ENCODE results near the gene CRLF1.

Gene CRLF1

GRCh38 chr19:18618236-18618635 is 11.6 kb upstream of the CRLF1 start:
- Mint-ChIP-seq H3K27me3 (peaks cover 68% of the 10 kb centered on the region), H3K4me1 (peaks cover 5% of the 10 kb centered on the region), H3K36me3 (no peaks in the 10 kb centered on the region), H3K9me3 (no peaks in the 10 kb centered on the region), H3K4me3 (no peak overlapping the region), H3K27ac (no peak overlapping the region)
- CTCF ChIA-PET = no interaction called here
- DNase-seq = no peak

- peaks cover 5% of the 10 kb centered on the region for H3K4me1 Mint-ChIP-seq
- no peak overlapping the region for H3K4me3 Mint-ChIP-seq
- no peak overlapping the region for H3K27ac Mint-ChIP-seq
- no peak for DNase-seq
- no peaks in the 10 kb centered on the region for H3K9me3 Mint-ChIP-seq
- H3K27me3 Mint-ChIP-seq = peaks cover 68% of the 10 kb centered on the region
- H3K36me3 Mint-ChIP-seq = no peaks in the 10 kb centered on the region
- CTCF ChIA-PET = no interaction called here
Measured at GRCh38 chr19:18617562-18617961, 11.0 kb upstream of the CRLF1 start.

DNA sequence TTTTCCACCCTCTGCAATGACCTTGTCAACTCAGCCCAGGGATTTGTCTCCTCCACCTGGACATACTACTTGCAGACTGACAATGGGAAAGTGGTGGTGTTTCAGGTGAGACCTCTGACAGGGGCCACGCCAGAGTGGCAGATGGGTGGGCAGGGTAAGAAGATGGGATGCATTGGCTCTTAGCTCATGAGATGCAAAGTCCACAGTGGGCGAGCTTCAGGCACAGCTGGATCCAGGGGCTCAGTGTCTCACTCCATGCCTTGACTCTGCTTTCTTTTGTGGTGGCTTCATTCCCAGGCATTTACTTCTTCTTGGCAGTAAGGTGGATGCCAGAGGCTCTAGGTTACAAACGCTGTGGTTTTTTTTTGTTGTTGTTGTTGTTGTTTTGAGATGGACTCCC is 9.4 kb upstream of the CRLF1 start:
- peaks cover 78% of the 10 kb centered on the region for H3K27me3 Mint-ChIP-seq
- no peaks in the 10 kb centered on the region for H3K9me3 Mint-ChIP-seq
- H3K36me3 Mint-ChIP-seq = peaks cover 1% of the 10 kb centered on the region
- H3K27ac Mint-ChIP-seq = no peak overlapping the region
- no peak overlapping the region for H3K4me3 Mint-ChIP-seq
- no peak for DNase-seq
- CTCF ChIA-PET = interaction anchor here (0.7 kb wide), 1 partner anchor 153 kb away, joined by 3 read pairs; no protein-coding TSS in a partner anchor
- peaks cover 13% of the 10 kb centered on the region for H3K4me1 Mint-ChIP-seq

GRCh38 chr19:18613589-18614234 is 7.1 kb upstream of the CRLF1 start:
- no peak overlapping the region for H3K27ac Mint-ChIP-seq
- peaks cover 93% of the 10 kb centered on the region for H3K27me3 Mint-ChIP-seq
- CTCF ChIA-PET = interaction anchor here (0.6 to 0.9 kb wide), 4 partner anchors 150 to 233 kb away, joined by 3 read pairs; no protein-coding TSS in a partner anchor
- peaks cover 2% of the 10 kb centered on the region for H3K36me3 Mint-ChIP-seq
- DNase-seq = no peak
- H3K4me1 Mint-ChIP-seq = peaks cover 15% of the 10 kb centered on the region
- no peaks in the 10 kb centered on the region for H3K9me3 Mint-ChIP-seq
- H3K4me3 Mint-ChIP-seq = peak overlapping the region; percentile 28

DNA sequence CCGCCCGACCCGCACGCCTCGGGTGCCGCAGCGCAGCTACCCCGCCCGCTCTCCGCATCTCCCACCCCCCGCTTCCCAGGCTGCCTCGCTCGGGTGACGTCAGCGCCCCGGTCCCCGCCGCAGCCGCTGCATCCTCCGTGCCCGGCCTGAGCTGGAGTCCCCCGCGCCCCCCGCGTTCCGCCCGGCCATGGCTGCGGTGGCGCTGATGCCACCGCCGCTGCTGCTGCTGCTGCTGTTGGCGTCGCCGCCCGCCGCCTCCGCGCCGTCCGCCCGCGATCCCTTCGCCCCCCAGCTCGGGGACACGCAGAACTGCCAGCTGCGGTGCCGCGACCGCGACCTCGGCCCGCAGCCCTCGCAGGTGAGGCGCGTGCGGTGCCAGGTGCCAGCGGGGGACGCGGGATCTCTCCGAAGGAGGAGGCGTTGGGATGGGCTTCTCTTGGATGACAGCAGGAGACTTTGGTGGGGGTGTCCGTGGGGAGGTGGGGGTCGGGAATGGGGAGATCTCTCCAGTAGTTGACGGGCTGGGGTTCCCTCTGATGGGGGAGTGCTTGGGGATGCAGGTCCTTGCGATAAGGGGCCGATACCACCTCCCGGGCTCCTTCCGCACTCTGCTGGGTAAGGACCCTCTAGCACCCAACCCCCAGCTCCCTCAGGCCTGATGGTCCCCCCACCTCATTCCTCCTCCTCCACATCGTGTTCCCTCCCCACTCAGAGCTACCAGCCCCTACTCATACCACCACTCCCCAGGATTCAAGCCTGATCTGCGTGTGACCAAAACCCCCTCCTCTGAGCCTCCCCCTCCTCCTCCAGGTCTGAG is 6.4 kb upstream of the CRLF1 start, which contains the start of gene TMEM59L:
Gene TMEM59L, plus strand, starts transcription at position 99 of the 817 bp plus-strand sequence. Its CDS starts 89 bp downstream, at position 188.
- H3K4me3 Mint-ChIP-seq = peak within 1 kb of the TSS; percentile 60
- no peaks in the 10 kb centered on the region for H3K9me3 Mint-ChIP-seq
- H3K36me3 Mint-ChIP-seq = peaks cover 2% of the 10 kb centered on the region
- peaks cover 99% of the 10 kb centered on the region for H3K27me3 Mint-ChIP-seq
- H3K4me1 Mint-ChIP-seq = peaks cover 15% of the 10 kb centered on the region
- CTCF ChIA-PET = interaction anchor here (0.6 to 0.9 kb wide), 3 partner anchors 150 to 234 kb away, joined by 3 read pairs; no protein-coding TSS in a partner anchor
- peak; percentile 69 for DNase-seq
- H3K27ac Mint-ChIP-seq = no peak within 1 kb of the TSS

DNA sequence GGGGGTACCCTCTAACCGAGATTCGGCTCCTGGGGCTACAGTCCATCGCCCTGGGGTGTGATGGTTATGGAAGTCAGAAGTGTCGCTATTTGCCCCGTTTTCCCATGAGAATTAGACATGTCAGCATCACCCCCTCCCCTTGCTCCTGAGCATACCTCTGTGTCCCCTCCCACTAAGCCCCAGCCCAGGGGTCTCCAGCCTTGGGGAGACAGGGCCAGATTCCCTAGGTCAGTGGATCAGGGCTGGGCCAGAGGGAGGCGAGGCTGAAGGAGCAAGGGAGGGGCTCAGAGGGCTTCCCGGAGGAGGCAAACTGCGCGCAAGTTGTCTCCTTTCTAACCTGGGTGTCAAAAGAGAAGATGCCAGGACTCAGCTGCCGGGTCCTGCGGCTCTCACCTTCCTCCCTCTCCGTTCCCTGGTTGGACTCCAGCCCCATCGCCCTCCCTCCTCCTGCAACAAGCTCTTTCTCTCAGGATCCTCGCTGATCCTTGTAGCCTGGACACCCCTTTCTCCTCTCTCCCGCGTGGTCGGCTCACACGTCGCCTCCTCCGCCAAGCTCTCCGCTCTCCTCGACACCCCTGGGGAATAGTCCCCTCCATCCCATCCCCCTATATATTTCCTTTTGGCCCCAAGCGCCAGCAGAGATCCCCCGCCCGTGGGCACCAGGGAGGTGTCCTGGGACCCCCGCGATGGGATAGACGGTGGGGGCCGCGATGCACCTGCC is 5.6 kb upstream of the CRLF1 start:
- H3K4me1 Mint-ChIP-seq = peaks cover 15% of the 10 kb centered on the region
- CTCF ChIA-PET = interaction anchor here (1.0 kb wide), 1 partner anchor 17 kb away, joined by 3 read pairs; no protein-coding TSS in a partner anchor
- H3K4me3 Mint-ChIP-seq = peak overlapping the region; percentile 60
- H3K9me3 Mint-ChIP-seq = no peaks in the 10 kb centered on the region
- peaks cover 99% of the 10 kb centered on the region for H3K27me3 Mint-ChIP-seq
- DNase-seq = no peak
- H3K27ac Mint-ChIP-seq = no peak overlapping the region
- H3K36me3 Mint-ChIP-seq = peaks cover 2% of the 10 kb centered on the region

DNA sequence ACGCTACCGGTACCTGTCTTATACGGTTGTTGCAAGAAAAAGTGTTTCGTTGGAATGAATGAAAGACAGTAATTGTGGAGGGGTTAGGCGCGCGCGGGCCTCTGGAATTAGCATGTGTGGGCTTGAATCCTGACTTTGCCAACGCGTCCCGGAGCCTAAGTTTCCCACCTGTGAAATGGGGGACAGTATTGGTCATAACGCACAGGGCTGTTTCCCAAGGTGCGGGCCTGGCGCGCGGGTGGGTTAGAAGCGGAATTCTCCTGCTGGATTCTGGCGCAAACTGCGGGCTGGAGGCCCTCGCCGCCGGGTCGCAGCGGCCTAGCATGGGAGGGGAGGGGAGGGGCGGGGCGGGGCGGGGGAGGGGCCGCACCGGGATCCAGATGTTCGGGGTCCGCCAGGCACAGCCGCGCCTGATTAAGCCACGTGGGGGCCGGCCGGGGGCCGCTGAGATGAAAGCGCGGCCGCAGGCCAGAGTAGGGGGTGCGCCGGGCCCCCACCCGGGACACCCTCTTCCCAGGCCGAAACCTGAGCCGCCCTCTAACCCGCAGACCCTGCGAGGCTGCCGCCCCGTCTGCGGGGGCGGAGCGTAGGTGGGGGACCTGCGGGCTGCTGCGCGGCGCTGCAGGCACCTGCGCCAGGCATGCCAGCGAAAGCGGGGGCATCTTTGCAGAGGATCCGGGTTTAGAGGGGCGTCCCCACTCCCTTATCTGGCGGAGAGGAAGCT is 4.9 kb upstream of the CRLF1 start:
- CTCF ChIA-PET = interaction anchor here (1.0 kb wide), 1 partner anchor 17 kb away, joined by 3 read pairs; no protein-coding TSS in a partner anchor

GRCh38 chr19:18610556-18611326 is 4.1 kb upstream of the CRLF1 start:
- no peak for DNase-seq
- CTCF ChIA-PET = no interaction called here
- Mint-ChIP-seq H3K4me3 (no peak overlapping the region), H3K9me3 (no peaks in the 10 kb centered on the region), H3K36me3 (peaks cover 2% of the 10 kb centered on the region), H3K4me1 (peaks cover 15% of the 10 kb centered on the region), H3K27me3 (peaks cover 92% of the 10 kb centered on the region), H3K27ac (no peak overlapping the region)

More for the DNA sequence above, 4.9 kb upstream of the CRLF1 start:
- H3K36me3 Mint-ChIP-seq = peaks cover 2% of the 10 kb centered on the region
- peaks cover 98% of the 10 kb centered on the region for H3K27me3 Mint-ChIP-seq
- H3K27ac Mint-ChIP-seq = no peak overlapping the region
- H3K4me1 Mint-ChIP-seq = peaks cover 15% of the 10 kb centered on the region
- H3K9me3 Mint-ChIP-seq = no peaks in the 10 kb centered on the region
- H3K4me3 Mint-ChIP-seq = no peak overlapping the region
- no peak for DNase-seq

DNA sequence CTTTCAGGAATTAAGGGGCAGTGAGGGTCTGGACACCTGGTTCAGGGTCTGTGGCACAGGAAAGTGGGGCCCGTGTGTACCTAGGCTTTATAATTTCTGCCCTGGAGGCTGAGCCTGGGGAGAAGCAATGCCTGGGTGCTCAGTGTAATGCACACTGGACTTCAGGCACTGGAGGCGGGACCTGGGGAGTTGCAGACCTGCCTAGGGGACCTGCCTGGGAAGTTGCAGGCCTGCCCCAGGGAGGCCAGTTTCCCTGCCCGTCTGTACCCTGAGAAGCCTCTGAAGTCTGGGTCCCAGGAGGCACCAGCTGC is 3.6 kb upstream of the CRLF1 start:
- Mint-ChIP-seq H3K4me3 (no peak overlapping the region), H3K27me3 (peaks cover 93% of the 10 kb centered on the region), H3K27ac (no peak overlapping the region), H3K9me3 (no peaks in the 10 kb centered on the region), H3K36me3 (peaks cover 2% of the 10 kb centered on the region), H3K4me1 (peaks cover 18% of the 10 kb centered on the region)
- DNase-seq = no peak
- CTCF ChIA-PET = no interaction called here

DNA sequence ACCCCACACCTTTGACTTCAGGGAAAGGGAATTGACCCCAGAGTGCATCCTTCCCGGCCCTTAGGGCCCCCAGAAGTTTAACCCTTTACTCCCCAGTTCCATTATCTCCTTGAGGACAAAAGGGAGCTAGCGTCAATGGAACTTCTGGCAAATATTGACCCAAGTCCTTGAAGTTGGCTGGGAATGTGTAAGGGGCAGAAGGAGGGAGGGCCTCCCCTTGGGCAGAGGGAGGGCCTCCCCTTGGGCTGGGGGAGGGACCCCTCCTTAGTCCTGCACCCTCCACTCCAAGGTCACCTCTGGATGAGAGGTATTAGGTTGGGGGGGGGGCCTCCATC is 3.1 kb upstream of the CRLF1 start:
- Mint-ChIP-seq H3K36me3 (peaks cover 2% of the 10 kb centered on the region), H3K9me3 (no peaks in the 10 kb centered on the region), H3K4me1 (peaks cover 18% of the 10 kb centered on the region), H3K27me3 (peaks cover 93% of the 10 kb centered on the region), H3K4me3 (no peak overlapping the region), H3K27ac (no peak overlapping the region)
- no peak for DNase-seq
- CTCF ChIA-PET = no interaction called here

GRCh38 chr19:18608805-18609716 is 2.5 kb upstream of the CRLF1 start:
- peaks cover 18% of the 10 kb centered on the region for H3K4me1 Mint-ChIP-seq
- H3K27me3 Mint-ChIP-seq = peaks cover 93% of the 10 kb centered on the region
- H3K27ac Mint-ChIP-seq = no peak overlapping the region
- peaks cover 2% of the 10 kb centered on the region for H3K36me3 Mint-ChIP-seq
- H3K9me3 Mint-ChIP-seq = no peaks in the 10 kb centered on the region
- CTCF ChIA-PET = no interaction called here
- no peak for DNase-seq
- no peak overlapping the region for H3K4me3 Mint-ChIP-seq

DNA sequence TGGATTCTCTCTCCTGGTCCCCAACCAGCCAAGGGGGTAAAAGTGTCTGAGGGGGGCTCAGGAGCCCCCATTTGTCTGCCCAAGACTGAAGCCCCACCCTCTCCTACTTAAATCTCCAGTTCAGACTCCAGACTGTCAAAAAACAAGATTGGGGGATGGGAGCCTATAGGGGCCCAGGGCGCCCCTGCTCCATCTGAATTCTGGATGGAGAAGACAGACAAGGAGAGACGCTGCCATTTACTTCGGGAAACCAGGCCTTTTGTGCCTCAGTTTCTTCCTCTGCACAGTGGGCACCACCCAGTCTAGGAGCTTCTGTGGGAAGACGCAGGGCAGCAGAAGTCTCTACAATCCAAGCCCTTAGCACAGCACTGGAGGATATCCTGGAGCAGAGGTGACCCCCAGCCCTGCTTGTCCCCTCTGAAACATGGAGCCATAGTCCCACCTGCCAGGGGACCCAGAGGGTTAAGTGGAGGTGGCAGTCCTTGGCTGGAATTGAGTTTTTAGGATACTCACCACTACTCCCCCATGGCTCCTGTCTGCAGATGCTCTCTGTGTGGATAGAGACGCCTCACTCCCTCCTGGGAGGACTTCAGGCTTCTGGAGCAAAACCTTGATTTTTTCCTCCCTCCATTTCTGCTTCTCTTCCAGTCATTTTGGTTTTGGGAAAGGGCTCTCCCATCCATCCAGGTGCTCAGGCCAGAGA is 1.7 kb upstream of the CRLF1 start:
- CTCF ChIA-PET = no interaction called here
- Mint-ChIP-seq H3K27ac (no peak overlapping the region), H3K36me3 (peaks cover 2% of the 10 kb centered on the region), H3K4me1 (peaks cover 15% of the 10 kb centered on the region), H3K27me3 (peaks cover 93% of the 10 kb centered on the region), H3K4me3 (no peak overlapping the region), H3K9me3 (no peaks in the 10 kb centered on the region)
- no peak for DNase-seq

Measured in activated naive CD4-positive, alpha-beta T cell treated with anti-CD3 and anti-CD28 coated beads, Interleukin-2, amount 10 ng/mL, durations not matched to agents 7 days and 5 days (primary cell).